Measurements from ENCODE around the gene NID2.

The NID2 gene

DNA sequence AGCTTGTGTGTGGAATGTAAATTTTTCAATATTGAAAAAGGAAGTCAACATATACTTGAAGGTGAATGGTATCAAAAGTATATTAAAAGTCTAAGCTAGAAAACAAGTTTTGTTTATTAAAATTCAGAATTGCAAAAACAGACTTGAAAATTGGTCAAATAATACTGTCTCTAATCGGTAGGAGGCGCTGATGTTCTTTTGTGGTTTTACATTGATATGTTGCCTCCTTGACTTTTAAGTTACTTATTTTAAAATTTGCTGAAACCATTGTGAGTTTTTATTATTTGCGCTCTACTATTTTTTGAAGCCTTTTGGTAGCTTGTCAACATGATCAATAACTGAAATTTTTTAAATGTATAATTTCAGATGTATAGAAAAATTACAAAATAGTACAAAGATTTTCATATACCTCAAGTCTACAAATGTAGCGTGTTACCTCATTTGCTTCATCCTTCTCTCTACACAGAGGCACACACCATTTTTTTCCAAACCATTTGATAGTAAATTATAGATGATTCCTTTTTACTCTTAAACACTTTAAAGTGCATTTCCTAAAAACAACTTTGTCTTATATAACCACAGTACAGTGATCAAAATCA is 72.6 kb downstream of the NID2 start:
- DNase-seq = no peak

DNA sequence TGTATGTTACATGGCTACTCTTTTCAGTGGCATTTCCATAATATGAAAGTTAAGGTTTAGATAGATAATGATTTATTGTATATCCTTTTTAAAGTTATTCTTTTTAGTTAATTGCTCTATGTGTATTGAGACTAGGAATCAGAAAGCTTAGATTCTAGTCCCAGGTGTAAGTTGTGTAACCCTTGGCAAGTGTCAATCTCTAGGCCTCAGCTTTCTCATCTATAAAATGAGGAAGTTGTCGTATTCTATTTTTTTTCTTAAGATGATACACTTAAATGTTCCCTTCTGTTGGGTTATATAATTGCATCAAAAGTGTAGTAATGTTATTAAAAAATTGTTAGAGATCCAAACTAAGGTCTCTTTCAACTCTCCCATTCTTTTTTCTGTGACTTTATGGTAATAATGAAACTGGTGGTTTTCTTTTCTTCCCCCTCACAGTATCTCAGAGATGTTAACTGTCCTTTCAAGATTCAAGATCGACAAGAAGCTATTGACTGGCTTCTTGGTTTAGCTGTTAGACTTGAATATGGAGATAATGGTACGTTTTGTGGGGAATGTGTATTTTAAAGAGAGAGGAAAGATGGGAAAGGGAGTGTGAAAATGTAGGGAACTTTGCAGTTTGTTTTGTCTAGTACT is 75.5 kb downstream of the NID2 start:
- DNase-seq = no peak

DNA sequence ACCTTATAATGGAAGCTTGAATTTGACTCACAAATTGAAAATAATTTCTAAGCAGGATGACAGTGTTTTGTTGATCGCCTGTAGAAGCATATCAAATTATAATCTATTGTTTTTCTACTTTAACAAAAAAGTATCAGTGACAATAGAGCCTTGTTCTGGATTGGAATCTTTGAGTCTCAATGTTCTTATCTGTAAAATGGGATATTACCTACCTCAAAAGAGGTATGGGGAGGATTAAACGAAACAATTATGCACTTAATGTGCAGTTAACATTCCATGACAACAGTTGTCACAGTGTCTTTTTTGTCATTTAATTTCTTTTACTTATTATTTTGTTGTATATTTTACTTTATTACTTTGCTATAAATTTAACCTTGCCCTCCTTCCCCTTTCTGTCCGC is 78.4 kb downstream of the NID2 start:
- no peak for DNase-seq

DNA sequence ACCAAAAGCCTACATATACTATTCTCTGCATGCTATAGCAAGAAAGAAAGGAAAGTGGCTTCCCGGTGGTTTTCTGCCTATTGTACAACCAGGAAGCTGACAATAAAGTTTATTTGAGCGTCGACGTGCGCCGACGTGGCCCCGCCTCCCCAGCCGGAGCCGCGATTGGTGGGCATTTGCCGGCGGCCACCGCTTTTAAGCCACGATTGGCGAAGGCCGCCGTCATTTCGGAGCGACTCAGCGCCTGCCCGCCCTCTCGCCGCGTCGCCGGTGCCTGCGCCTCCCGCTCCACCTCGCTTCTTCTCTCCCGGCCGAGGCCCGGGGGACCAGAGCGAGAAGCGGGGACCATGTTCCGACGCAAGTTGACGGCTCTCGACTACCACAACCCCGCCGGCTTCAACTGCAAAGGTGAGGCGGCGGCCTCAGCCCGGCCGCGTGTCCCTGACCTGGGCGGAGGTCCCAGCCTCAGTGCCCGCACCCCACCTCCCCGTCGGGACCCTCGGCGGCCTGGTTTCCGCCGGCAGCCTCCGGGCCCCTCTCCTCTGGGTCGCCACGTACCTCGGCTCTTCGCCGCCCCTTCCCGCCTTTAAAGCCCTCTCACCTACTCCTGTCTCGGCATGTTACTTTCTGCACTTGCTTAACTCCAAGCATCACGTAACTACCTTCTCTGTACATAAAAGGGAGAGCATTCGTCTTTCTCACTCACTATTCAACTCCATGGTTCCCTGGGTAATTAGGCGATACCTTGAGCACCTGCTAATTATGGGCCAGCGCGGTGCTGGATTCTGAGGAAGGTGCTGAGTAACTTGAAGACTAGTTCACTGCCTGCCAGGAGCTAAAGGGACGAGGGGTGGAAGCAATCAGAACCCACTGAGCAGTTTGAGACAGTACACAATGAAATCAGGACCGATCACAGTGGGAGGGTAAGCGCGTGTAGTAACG is 79.3 kb downstream of the NID2 start, which contains the start of gene RTRAF:
TSS of gene RTRAF (plus strand) at position 254 of the 942 bp plus-strand sequence. CDS start at position 348, 94 bp downstream.
- DNase-seq = peak; percentile 91

DNA sequence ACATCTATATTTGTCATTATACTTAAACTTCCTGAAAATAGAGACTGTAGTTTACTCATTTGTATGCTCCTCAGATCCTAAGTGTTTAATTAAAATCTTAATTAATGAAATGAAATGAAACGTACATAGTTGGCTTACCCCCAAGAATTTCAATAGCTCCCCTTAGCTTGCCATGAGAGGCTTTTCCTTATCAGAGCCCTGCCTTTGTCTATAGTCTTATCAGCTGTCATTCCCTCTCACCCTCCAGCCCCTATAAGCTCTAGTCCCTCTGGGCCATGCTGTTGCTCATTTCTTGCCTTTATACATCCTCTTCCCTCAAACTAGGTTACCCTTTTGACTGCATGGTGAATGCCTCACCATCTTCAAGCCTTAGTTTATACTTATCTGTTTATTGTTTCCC is 80.6 kb downstream of the NID2 start:
- no peak for DNase-seq

DNA sequence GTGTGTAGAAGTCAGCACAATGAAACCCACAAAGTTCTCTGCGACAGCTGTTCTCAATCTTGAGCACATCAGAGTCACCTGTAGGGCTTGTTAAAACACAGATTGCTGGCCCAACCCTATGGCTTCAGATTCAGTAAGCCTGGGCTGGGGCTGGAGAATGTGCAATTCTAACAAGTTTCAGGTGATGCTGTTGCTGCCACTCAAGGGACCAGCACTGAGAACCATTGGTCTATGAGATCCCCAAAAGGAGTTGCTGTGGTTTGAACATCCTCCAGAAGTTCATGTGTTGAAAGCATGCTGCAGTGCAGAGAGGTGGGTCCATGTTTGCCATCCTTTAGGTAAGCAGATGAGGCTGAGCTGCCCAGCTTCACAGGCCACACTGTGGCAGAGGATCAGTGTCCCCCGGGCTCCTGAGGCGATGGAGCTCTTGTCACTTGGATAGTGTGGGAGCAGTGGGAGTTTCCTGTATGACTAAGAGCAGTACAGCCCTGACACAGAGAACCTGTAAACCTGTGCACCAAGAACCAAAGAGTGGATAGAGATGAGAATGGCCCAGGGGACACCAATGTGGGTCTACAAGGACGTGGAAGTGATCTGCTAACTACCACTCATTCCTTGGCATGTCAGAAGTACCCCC is 87.5 kb downstream of the NID2 start:
- no peak for DNase-seq

DNA sequence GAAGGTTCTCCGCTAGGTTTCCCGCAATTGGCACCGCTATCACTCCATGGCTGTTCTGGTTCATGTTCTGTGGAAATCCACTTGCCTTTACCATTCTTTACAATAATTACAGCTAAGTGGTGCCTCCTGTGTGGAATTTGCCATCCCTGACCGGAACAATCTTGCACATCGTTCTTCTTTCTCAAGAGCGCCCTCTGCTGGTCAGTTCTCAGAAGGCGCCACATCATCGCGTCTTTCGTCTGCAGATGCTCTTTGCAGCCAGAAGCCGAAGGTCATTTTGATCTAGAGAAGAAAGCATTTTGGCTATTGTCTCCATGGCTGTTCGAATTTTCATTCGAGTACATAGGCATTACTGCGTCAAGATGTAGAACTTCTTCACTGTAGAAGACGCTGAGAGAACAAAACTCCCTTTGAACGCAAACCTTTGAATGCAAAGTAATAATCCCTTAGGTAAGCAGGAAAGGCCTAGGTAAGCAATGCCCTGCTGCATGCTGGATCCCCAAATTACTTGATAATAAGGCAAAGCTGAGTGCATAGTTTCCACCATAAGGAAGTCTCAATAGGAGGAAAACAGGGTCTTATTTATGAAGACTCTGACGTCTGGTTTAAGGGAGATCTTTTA is 89.7 kb downstream of the NID2 start:
- DNase-seq = peak; percentile 70

DNA sequence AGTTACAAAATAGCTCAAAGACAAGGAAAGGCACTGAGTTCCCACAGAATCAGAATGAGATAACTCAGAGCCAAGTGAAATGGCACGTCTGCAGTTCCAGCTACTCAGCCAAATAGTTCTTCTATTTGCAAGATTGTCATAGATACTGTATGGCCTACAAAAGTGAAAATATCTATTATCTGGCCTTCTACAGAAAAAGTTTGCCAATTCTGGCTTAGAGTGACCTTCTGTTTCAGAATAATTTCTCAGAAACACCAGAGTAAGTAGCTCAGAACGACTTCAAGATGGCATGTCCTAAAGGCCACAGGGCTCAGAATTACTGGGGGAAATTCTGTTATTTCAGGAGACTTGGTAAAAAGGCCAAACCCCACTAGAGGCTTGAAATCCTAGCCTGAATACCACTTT is 90.2 kb downstream of the NID2 start:
- DNase-seq = no peak

DNA sequence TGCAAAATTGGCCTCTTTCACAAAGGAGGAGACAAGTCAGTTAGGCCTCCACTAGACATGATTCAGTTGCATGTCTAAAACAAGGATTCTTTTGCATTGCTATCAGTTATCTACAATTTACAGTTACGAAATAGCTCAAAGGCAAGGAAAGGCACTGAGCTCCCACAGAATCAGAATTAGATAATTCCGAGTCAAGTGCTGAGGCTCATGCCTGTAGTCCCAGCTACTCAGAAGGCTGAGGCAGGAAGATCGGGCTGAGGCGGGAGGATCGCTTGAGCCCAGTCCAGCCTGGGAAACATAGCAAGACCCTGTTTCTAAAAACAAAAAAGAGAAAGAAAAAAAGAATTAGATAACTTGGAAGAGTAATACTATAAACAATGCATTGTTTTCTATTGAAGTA is 91.8 kb downstream of the NID2 start:
- DNase-seq = no peak

DNA sequence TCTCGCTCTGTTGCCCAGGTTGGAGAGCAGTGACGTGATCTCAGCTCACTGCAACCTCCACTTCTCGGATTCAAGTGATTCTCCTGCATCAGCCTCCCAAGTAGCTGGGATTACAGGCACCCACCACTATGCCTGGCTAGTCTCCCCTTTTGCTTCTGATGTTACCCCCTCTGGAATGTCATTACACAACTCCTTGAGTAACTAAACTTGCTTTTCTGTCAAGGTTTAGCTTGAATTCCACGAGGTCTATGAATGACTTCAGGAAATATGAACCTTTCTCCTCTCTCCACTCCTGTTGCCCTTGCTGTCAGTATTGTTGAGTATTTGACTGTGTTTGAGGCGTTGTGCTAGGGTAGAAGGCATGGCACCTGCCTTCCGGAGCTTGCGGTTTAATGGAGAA is 96.3 kb downstream of the NID2 start:
- DNase-seq = no peak

DNA sequence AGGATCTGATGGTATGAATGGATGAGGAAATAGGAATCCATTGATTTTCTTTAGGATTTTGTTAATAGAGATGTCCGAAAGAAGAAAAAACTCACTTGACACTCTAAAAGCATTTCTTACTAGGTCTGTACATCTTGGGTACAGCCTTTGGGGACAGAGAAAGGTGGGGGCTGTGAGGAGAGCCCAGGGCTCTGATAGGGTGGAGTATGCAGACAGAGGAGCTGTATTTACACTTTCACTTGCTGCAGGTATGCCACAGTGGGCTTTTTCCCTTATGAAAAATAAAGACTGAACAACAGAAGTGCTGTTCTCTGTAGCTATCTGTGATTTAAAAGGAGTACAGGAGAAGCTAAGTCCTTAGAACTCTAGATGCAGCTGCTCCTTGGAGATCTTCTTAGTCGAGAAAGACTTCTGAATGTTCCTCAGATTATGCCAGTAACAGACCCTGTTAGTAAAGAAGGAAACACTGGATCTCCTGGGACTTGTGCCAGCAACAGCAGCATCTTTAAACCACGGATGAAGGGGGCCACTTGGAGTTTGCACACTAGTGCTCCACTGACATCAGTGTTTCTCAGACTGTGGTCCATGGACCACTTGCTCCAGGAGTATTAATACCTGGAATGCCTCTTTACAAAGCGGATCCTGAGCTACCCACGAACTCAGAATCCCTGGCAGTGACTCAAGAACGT is 98.9 kb downstream of the NID2 start:
- DNase-seq = no peak

DNA sequence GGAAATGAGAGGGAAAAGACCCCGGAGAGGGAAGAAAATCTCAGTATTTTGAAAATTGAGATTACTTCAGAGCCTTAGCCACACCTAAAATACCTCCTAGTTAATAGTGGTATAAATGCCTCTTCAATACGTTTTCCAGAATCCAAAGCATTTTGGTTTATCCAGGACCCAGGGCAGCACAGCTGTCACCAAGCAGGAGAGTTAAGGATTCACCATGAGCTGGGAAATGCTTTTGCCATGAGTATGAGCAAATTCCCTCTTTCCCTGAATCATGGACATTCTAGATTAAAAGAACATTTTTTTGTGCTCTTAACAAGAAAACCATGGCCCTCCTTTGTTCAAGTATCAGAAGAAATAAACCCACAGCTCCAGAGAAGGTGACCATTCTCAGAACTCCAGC is 101.3 kb downstream of the NID2 start:
- no peak for DNase-seq

DNA sequence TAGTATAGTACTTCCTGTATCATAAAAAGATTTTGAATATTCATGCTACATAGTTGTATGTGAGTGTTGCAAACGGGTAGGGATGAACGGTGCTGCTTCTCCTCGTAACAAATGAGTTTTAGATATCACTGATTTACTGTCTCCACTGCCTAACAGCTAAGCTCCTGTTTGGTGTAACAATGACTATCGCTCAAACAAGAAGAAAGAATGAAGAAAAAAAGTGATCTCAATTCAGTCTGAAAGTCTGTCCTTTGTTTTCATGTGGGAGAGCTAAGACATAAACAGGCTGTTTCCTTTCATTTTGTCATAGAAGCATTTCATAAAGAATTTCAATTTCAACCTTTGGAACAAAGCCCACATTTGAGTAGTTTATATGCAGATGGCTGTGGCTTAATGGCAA is 105.6 kb downstream of the NID2 start:
- no peak for DNase-seq

DNA sequence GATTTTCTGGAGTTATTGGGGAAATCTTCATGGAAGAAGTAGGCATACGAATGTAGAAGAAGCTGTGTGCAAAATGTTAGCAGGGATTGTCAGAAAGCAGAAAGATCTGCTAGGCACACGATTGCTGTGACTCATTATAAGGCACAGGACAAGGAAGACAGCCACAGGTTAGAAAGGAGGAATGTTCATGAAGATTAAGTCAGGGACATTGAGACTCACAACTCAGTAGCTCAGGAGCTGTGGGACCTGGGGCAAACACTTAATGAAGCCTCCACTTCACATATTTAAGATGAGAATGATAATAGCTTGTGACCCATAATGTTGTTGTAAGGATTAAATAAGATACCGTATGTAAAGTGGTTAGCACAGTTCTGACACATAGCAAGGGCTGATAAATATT is 106.1 kb downstream of the NID2 start:
- DNase-seq = no peak

DNA sequence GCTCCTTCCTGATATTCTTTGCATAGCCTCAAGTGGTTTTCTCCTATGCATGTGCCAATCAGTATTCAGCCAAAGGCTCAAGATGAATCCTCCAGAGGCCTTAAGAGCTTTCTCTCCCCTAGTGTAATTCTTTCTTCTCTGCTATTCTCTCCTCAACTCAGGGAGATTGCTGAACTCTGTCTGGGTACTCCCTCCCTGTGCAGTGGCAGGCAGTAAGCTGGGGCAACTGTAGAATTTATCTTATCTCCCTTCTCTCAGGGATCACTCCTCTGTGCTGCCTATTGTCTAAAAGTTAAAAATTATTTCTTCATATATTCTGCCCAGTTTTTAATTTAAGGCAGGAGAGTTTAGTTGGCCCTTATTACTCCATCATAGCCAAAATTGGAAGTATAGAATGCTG is 108.0 kb downstream of the NID2 start:
- no peak for DNase-seq

DNA sequence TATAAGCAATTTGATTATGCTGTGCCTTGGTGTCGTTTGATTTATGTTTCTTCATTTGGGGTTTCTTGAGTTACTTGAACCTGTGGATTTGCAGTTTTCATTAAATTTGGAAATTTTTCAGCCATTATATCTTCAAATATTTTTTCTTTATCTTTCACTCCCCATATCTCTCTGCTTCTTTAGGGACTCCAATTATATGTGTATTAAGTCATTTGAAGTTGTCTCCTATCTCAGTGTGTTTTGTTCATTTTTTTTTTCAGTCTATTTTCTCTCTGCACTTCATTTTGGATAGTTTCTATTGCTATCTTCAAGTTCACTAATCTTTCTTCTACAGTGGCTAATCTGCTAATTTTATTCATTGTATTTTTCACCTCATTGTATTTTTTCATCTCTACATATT is 108.9 kb downstream of the NID2 start:
- no peak for DNase-seq

DNA sequence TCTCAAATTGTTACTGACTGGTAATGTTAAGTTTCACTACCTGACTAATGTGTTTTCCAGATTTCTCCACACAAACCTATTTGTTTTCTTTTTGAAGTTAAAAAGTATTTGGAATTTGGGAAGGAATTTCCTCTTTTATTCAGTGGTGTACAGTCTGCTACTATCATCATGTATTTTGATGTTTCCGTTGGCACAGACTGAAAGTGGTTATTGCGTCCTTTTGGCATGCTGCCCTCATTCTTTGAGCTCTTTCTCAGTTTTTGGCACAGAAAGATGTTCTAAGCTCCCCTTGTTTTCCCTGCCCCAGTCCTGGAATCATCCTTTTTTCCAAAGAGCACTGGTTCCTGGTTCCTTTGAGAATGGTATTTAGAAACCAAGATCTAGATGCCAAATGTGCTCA is 110.9 kb downstream of the NID2 start:
- DNase-seq = no peak

Data from CD4-positive, alpha-beta T cell treated with Interferon gamma for 1 hour (primary cell).